DMS153 (cell line): ENCODE measurements around the gene MAML3.

ENCODE experiments used
- DNase-seq: peaks from one replicate; lab custom pipeline; 2025; lab: John Stamatoyannopoulos, UW

MAML3 gene

GRCh38 chr4:139686988-139687387, 467.0 kb downstream of the MAML3 start:
- no peak for DNase-seq

DNA sequence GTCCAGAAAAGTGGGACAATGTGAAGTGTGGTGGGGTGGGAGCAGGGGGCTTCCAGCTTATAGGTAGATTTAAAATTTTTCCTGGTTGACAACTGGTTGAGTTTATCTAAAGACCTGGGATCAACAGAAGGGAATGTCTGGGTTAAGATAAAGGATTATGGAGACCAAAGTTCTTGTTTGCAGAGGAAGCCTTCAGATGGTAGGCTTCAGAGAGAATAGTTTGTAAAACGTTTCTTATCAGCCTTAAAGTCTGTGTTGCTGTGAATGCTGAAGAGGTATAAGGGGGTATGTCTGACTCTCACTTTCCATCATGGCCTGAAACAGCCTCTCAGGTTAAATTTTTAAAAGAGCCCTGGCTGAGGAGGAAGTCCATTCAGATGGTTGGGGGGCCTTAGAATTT, 467.9 kb downstream of the MAML3 start:
- no peak for DNase-seq

DNA sequence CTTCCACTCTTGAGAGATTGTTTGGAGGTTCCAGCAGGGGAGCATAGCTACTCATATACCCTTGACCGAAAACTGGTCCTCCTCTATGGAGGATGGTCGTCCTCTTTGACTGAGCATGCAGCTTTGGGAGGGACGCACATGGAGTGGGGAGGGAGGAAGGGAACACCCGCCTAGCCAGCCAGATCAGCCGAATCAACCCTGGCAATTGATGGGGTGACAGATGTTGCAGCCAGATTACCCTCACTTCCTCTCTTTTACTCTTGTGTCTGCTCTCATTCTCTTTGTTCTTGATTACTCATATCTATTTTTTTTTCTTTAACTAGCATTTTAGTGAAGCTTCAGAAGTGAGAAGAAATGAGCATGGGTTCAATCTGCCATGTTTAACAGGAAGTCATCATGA, 468.8 kb downstream of the MAML3 start:
- no peak for DNase-seq

DNA sequence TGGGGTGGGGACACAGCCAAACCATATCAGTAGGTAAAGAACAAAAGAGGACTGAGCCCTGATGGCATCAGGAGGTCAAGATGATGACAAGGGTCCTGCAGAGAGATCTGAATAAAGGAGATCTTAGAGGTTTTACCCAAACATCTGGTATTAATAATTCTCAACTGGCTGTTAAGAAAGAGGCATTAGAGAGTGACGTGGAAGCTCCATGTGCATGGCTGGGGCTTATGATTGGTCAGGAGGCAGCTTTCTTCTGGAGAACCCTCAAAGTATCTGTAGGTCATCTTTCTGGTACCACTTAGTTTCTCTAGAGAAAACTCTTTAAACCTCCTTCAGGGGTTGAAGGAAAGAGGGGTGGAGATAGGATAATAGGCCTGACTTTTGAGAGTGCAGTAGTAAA, 469.6 kb downstream of the MAML3 start:
- no peak for DNase-seq

DNA sequence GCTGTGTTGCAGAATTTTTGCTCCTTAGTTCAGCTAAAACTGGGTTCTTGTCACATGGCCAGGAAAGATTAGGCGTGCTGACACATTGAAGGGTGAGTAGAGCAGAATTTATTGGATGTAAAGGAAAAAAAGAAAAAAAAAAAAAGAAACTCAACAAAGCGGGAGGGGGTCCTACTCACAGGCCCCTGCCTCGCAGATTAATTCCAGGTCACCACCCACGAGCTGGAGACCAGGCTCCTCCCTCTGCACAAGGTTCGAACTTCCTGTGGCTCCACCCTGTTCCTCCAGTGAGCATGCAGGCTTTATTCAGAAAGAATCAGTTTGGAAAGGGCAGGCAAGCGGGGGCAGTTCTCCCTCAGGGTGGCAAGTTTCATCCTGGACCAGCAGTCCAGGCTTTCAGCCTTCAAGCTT, 471.2 kb downstream of the MAML3 start:
- DNase-seq, result no peak

- no peak for DNase-seq
Observed at GRCh38 chr4:139682309-139682708, 471.7 kb downstream of the MAML3 start.

DNA sequence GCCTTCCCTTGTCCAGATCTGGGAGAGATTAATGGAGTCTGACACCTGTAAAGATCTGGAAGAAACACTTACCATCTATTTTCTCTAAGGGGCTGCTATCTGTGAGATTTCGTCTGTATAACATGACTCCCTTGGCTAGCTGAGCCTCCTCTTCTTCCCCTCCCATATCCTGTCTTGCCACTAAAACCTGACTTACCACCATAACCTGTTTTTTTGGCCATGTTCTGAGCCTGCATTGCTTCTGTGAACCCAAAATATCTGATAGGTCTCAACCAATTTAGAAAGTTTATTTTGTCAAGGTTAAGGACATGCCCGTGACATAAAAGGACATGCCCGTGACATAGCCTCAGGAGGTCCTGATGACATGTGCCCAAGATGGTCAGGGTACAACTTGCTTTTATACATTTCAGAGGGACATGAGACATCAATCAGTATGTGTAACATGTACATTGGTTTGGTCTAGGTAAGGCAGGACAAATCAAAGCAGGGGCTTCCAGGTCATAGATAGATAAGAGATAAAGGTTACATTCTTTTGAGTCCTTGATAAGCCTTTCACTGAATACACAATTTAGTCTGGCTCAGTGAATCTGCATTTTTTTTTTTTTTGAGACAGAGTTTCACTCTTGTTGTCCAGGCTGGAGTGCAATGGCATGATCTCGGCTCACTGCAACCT, 476.9 kb downstream of the MAML3 start:
- DNase-seq, result no peak

DNA sequence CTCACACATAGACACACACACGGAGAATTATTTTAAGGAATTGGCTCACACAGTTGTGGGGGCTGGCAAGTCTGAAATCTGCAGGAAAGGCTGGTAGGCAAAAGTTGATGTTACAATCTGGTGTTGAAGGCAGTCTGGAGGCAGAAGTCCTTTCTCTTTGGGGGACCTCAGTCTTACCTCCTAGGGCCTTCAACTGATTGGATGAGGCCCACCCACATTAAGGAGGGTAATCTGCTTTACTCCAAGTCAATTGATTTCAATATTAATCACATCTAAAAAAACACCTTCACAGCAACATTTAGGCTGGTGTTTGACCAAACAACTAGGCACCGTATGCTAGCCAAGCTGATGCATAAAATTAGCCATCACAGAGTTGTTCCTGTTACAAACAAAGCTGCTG, 477.6 kb downstream of the MAML3 start:
- DNase-seq, result no peak

- DNase-seq, result no peak
Observed at GRCh38 chr4:139675651-139676050, 478.3 kb downstream of the MAML3 start.

DNA sequence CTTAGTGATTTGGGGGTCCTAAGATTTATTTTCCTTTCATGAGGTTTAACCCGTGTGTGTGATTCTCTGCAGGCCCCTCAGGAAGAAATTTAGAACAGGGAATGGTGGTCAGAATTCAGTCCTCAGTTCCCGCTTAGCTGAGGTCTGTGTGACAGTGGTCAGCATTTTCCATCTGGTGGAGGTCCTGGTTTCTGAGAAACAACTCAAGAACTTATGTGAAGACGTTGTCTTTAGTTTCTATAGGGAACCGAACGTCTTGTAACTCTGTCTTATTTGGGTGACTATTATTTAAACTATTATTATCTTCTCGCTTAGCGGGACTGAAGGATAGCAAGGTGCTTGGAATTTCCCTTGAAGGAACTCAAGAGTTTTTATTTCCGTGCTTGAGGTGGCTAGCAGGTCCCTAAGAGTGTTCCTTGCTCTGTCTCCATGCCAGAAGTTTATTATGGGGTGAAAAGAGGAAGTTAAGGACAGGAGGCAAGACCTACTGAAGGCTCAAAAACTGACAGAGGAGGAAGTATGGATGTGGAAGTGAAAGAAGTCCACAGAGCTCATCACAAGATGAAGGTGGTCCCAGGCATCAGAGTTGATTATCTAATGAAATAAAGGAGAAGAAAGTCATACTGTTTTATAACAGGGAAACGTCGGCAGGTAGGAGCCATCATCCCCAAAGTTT, 479.0 kb downstream of the MAML3 start:
- DNase-seq, result no peak

- no peak for DNase-seq
Observed at GRCh38 chr4:139672732-139673131, 481.3 kb downstream of the MAML3 start.

GRCh38 chr4:139672215-139672614, 481.8 kb downstream of the MAML3 start:
- no peak for DNase-seq

GRCh38 chr4:139670775-139671174, 483.2 kb downstream of the MAML3 start:
- no peak for DNase-seq

GRCh38 chr4:139669890-139670289, 484.1 kb downstream of the MAML3 start:
- no peak for DNase-seq

DNA sequence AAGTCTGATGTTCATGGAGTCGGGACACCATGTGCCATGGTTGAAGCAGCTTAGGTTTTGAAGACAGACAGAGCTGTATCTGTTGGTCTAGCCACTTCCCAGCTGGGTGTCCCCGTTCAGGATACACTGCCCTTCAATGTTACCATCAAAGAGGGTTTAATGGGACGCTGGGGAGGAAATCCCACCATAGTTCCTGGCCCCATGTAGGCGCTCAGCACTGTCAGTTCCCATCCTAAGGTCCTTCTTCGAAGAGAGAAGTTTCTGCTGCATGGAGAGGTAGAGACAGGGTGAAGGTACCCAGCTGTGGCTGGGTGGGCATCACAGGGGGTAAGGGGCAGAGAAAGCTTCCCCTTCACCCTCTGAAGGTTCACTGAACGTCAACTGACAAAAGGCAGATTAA, 484.6 kb downstream of the MAML3 start:
- DNase-seq, result no peak

GRCh38 chr4:139668658-139669201, 485.3 kb downstream of the MAML3 start:
- DNase-seq, result no peak

- no peak for DNase-seq
Observed at GRCh38 chr4:139668036-139668435, 485.9 kb downstream of the MAML3 start.
